Measurements from ENCODE around the gene DCAF5.

- TF ChIP-seq, protein P1, sequence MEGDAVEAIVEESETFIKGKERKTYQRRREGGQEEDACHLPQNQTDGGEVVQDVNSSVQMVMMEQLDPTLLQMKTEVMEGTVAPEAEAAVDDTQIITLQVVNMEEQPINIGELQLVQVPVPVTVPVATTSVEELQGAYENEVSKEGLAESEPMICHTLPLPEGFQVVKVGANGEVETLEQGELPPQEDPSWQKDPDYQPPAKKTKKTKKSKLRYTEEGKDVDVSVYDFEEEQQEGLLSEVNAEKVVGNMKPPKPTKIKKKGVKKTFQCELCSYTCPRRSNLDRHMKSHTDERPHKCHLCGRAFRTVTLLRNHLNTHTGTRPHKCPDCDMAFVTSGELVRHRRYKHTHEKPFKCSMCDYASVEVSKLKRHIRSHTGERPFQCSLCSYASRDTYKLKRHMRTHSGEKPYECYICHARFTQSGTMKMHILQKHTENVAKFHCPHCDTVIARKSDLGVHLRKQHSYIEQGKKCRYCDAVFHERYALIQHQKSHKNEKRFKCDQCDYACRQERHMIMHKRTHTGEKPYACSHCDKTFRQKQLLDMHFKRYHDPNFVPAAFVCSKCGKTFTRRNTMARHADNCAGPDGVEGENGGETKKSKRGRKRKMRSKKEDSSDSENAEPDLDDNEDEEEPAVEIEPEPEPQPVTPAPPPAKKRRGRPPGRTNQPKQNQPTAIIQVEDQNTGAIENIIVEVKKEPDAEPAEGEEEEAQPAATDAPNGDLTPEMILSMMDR (IDR thresholded peaks at IDR 0.05; ENCODE audit: low read length) = no peak
- no peak for TF ChIP-seq EZH2 (optimal IDR thresholded peaks at IDR 0.05; ENCODE audit: low read depth, low read length)
Measured at GRCh38 chr14:69038455-69039287, 114.2 kb downstream of the DCAF5 start.

All from MM.1S (cell line).